HUES6 (cell line): ENCODE results near the gene SLC33A1.
A peak's percentile ranks its signal among the peaks of the same experiment; 100 is the strongest.
"Not testable (repeated sequence)": the region's sequence is repeated elsewhere in the genome, so short reads cannot be mapped to it uniquely, and the experiment has no call there.

Experiments used
- H3K27ac ChIP-seq: 2 replicates; pipeline ENCODE4 v1.7.0; 2013; ENCODE audit warnings: low read depth, mild to moderate bottlenecking, low read length, inconsistent platforms
- H3K27me3 ChIP-seq: 2 replicates; pipeline ENCODE4 v1.6.1; 2013; ENCODE audit warnings: low read length; ENCODE audit not compliant: control insufficient read depth, insufficient read depth
- H3K36me3 ChIP-seq: 2 replicates; pipeline ENCODE4 v1.6.1; 2013; ENCODE audit warnings: low read length; ENCODE audit not compliant: control insufficient read depth, insufficient read depth
- H3K4me1 ChIP-seq: 2 replicates; pipeline ENCODE4 v1.6.1; 2013; ENCODE audit warnings: low read length; ENCODE audit not compliant: control insufficient read depth, insufficient read depth
- H3K4me3 ChIP-seq: 2 replicates; pipeline ENCODE4 v1.5.1; 2013; ENCODE audit warnings: low read depth, low read length
- H3K9ac ChIP-seq: one replicate; pipeline ENCODE4 v1.6.1; 2013; ENCODE audit warnings: mild to moderate bottlenecking, low read length
- H3K9me3 ChIP-seq: 2 replicates; pipeline ENCODE4 v1.6.1; 2013; ENCODE audit warnings: low read depth, low read length; ENCODE audit not compliant: control insufficient read depth, insufficient read depth

The SLC33A1 gene

GRCh38 chr3:155828490-155829098 lies 25.6 kb downstream of the SLC33A1 start:
- not testable (repeated sequence) for H3K4me3 ChIP-seq, H3K27me3 ChIP-seq, H3K9ac ChIP-seq, H3K9me3 ChIP-seq, H3K27ac ChIP-seq, H3K4me1 ChIP-seq
- H3K36me3 ChIP-seq, result peaks cover 13% of the 10 kb centered on the region; the same call in 1 of the 2 replicates

GRCh38 chr3:155815030-155815545 lies 39.1 kb downstream of the SLC33A1 start:
- Histone ChIP-seq H3K9me3 (no peaks in the 10 kb centered on the region), H3K36me3 (no peaks in the 10 kb centered on the region), H3K4me1 (no peaks in the 10 kb centered on the region), H3K27me3 (no peaks in the 10 kb centered on the region), H3K27ac (no peak overlapping the region), H3K4me3 (no peak overlapping the region), H3K9ac (no peak overlapping the region)

- H3K4me3 ChIP-seq, H3K36me3 ChIP-seq, H3K9me3 ChIP-seq, H3K27me3 ChIP-seq, H3K4me1 ChIP-seq, H3K27ac ChIP-seq, H3K9ac ChIP-seq: not testable (repeated sequence)
Measured at GRCh38 chr3:155813224-155813623, 41.0 kb downstream of the SLC33A1 start.

GRCh38 chr3:155809181-155809580 lies 45.0 kb downstream of the SLC33A1 start:
- Histone ChIP-seq H3K4me1 (no peaks in the 10 kb centered on the region), H3K4me3 (no peak overlapping the region), H3K27me3 (no peaks in the 10 kb centered on the region), H3K9ac (no peak overlapping the region), H3K9me3 (no peaks in the 10 kb centered on the region), H3K27ac (no peak overlapping the region), H3K36me3 (no peaks in the 10 kb centered on the region)

- no peaks in the 10 kb centered on the region for H3K4me1 ChIP-seq
- H3K9me3 ChIP-seq, result no peaks in the 10 kb centered on the region
- no peak overlapping the region for H3K4me3 ChIP-seq
- H3K27ac ChIP-seq, result no peak overlapping the region
- H3K36me3 ChIP-seq, result no peaks in the 10 kb centered on the region
- H3K9ac ChIP-seq, result no peak overlapping the region
- no peaks in the 10 kb centered on the region for H3K27me3 ChIP-seq
Measured at GRCh38 chr3:155807823-155808222, 46.4 kb downstream of the SLC33A1 start.

GRCh38 chr3:155805802-155806618 lies 48.2 kb downstream of the SLC33A1 start, which contains the start of gene C3orf33:
Gene C3orf33 (minus strand): TSS chr3:155806278. CDS start chr3:155806252, 26 bp downstream.
- Histone ChIP-seq H3K9me3 (no peaks in the 10 kb centered on the region), H3K27ac (peak within 1 kb of the TSS; percentile 81), H3K27me3 (no peaks in the 10 kb centered on the region), H3K9ac (peak within 1 kb of the TSS; percentile 89), H3K36me3 (0 out of 2 replicates have a peak, but pooled peaks cover 2% of the 10 kb centered on the region), H3K4me3 (peak within 1 kb of the TSS; percentile 98), H3K4me1 (no peaks in the 10 kb centered on the region)

- no peak overlapping the region for H3K27ac ChIP-seq
- H3K9me3 ChIP-seq, result no peaks in the 10 kb centered on the region
- H3K4me1 ChIP-seq, result no peaks in the 10 kb centered on the region
- peak overlapping the region; percentile 98 for H3K4me3 ChIP-seq
- H3K27me3 ChIP-seq, result no peaks in the 10 kb centered on the region
- 0 out of 2 replicates have a peak, but pooled peaks cover 2% of the 10 kb centered on the region for H3K36me3 ChIP-seq
- H3K9ac ChIP-seq, result peak overlapping the region; percentile 89
Measured at GRCh38 chr3:155805204-155805801, 48.9 kb downstream of the SLC33A1 start.

GRCh38 chr3:155804323-155804722 lies 49.9 kb downstream of the SLC33A1 start:
- Histone ChIP-seq H3K9me3 (no peaks in the 10 kb centered on the region), H3K4me1 (no peaks in the 10 kb centered on the region), H3K27ac (no peak overlapping the region), H3K4me3 (no peak overlapping the region), H3K9ac (no peak overlapping the region), H3K27me3 (no peaks in the 10 kb centered on the region), H3K36me3 (0 out of 2 replicates have a peak, but pooled peaks cover 2% of the 10 kb centered on the region)

- no peaks in the 10 kb centered on the region for H3K27me3 ChIP-seq
- no peaks in the 10 kb centered on the region for H3K36me3 ChIP-seq
- H3K4me1 ChIP-seq, result peaks cover 15% of the 10 kb centered on the region
- H3K9ac ChIP-seq, result no peak overlapping the region
- no peak overlapping the region for H3K4me3 ChIP-seq
- no peak overlapping the region for H3K27ac ChIP-seq
- H3K9me3 ChIP-seq, result no peaks in the 10 kb centered on the region
Measured at GRCh38 chr3:155792532-155792931, 61.7 kb downstream of the SLC33A1 start.

GRCh38 chr3:155791190-155791589 lies 63.0 kb downstream of the SLC33A1 start:
- Histone ChIP-seq H3K4me3 (no peak overlapping the region), H3K36me3 (no peaks in the 10 kb centered on the region), H3K9me3 (no peaks in the 10 kb centered on the region), H3K27ac (peak overlapping the region; percentile 46), H3K9ac (no peak overlapping the region), H3K27me3 (no peaks in the 10 kb centered on the region), H3K4me1 (peaks cover 15% of the 10 kb centered on the region)
